HCT116 (cell line): ENCODE data around the gene DRGX. TPM values are rescaled to one million over a fixed set of nuclear protein-coding genes. Genes with fewer than 3 reads are reported as not detected.

Source experiments
- ATAC-seq: fragments of 200-7000 bp; cut with Tn5 transposase; 2 replicates; pipeline ENCODE4 v1.9.1; 2020; ENCODE audit warnings: mild to moderate bottlenecking, moderate library complexity
- BruUV-seq: library from RNA; stranded (reverse); fragments of 400-500 nt; replicated peaks from 2 replicates; lab custom pipeline; 2021; lab: Mats Ljungman, UMichigan
- CTCF ChIA-PET: fragments of 300-600 bp; sonication (Branson Sonifier 250); formaldehyde crosslinking; loops from one replicate; lab custom pipeline; 2021; ENCODE audit warnings: antibody characterized with exemption; lab: Charles Lee
- POLR2A ChIA-PET: fragments of 300-600, 350-600 bp; sonication (Branson Sonifier 250); formaldehyde crosslinking; loops from one replicate; lab custom pipeline; 2021; ENCODE audit warnings: antibody characterized with exemption; lab: Charles Lee
- RAD21 ChIA-PET, 2 experiments: fragments of 300-600 bp; sonication (Branson Sonifier 250); formaldehyde crosslinking; loops; one replicate each; lab custom pipeline; 2023; ENCODE audit warnings: low total read pairs in 2 of 2; ENCODE audit not compliant: uncharacterized antibody in 2 of 2, unreplicated experiment in 2 of 2, low non-redundant PET in 1 of 2; lab: Charles Lee
- DNase-seq: peaks from one replicate; pipeline ENCODE4 v3.0.0-alpha.2; 2010; ENCODE audit warnings: low read depth, low spot score
- H2AFZ ChIP-seq: fragments of 200-600 bp; shearing (Covaris generic), sonication (generic); 2 replicates; pipeline ENCODE4 v1.6.1; 2017; ENCODE audit warnings: low read depth, mixed run types, mixed read lengths, antibody characterized with exemption, low read length; ENCODE audit not compliant: poor library complexity, severe bottlenecking
- H3K27ac ChIP-seq: 2 replicates; pipeline ENCODE4 v1.5.1; 2012; ENCODE audit warnings: low read depth, low read length
- H3K27me3 ChIP-seq: fragments of 200-600 bp; sonication (generic); 2 replicates; pipeline ENCODE4 v1.6.1; 2016; ENCODE audit warnings: mixed run types, low read length, mixed read lengths; ENCODE audit not compliant: insufficient read depth
- H3K36me3 ChIP-seq, 2 experiments: fragments of 200-500 bp in 1 of 2; fragments of 200-600 bp in 1 of 2; sonication (Bioruptor generic) in 1 of 2; sonication (generic) in 1 of 2; 2 replicates each; pipeline versions ENCODE4 v1.5.1 to v1.6.1; 2014 to 2016; ENCODE audit warnings: low read length in 2 of 2, inconsistent platforms in 1 of 2, mixed read lengths in 1 of 2, mixed run types in 1 of 2; ENCODE audit not compliant: insufficient read depth in 2 of 2, control insufficient read depth in 1 of 2
- H3K4me1 ChIP-seq, 2 experiments: fragments of 200-600 bp in 1 of 2; sonication (generic) in 1 of 2; 2 replicates each; pipeline versions ENCODE4 v1.5.1 to v1.6.1; 2012 to 2017; ENCODE audit warnings: low read length in 2 of 2, inconsistent platforms in 1 of 2, mild to moderate bottlenecking in 1 of 2, mixed read lengths in 1 of 2, mixed run types in 1 of 2, moderate library complexity in 1 of 2; ENCODE audit not compliant: insufficient read depth in 2 of 2, control insufficient read depth in 1 of 2
- H3K4me2 ChIP-seq: fragments of 200-600 bp; sonication (generic); 2 replicates; pipeline ENCODE4 v1.6.1; 2017; ENCODE audit warnings: mixed run types, low read length, mixed read lengths
- H3K4me3 ChIP-seq, 2 experiments: fragments of 200-600 bp in 1 of 2; sonication (generic) in 1 of 2; replicated peaks in 1 of 2; 2 replicates each; pipeline ENCODE4 v1.5.1; 2011 to 2016; ENCODE audit warnings: low read length in 2 of 2, control low read depth in 1 of 2, low read depth in 1 of 2, mild to moderate bottlenecking in 1 of 2, mixed read lengths in 1 of 2, mixed run types in 1 of 2
- H3K79me2 ChIP-seq: fragments of 200-600 bp; sonication (generic); 2 replicates; pipeline ENCODE4 v1.6.1; 2017; ENCODE audit warnings: mild to moderate bottlenecking, mixed run types, low read length, moderate library complexity, mixed read lengths; ENCODE audit not compliant: insufficient read depth
- H3K9ac ChIP-seq: fragments of 200-600 bp; sonication (generic); 2 replicates; pipeline ENCODE4 v1.6.1; 2016; ENCODE audit warnings: low read length, mixed read lengths
- H3K9me2 ChIP-seq: fragments of 200-600 bp; sonication (generic), shearing (Covaris generic); 2 replicates; pipeline ENCODE4 v1.6.1; 2017; ENCODE audit warnings: mixed run types, mild to moderate bottlenecking, moderate library complexity; ENCODE audit not compliant: insufficient read depth
- H3K9me3 ChIP-seq, 2 experiments: fragments of 200-500 bp in 1 of 2; fragments of 200-600 bp in 1 of 2; sonication (Bioruptor generic) in 1 of 2; sonication (generic) in 1 of 2; 2 replicates each; pipeline ENCODE4 v1.6.1; 2014 to 2017; ENCODE audit warnings: low read length in 2 of 2, mixed read lengths in 2 of 2, inconsistent platforms in 1 of 2, low read depth in 1 of 2, mild to moderate bottlenecking in 1 of 2, mixed run types in 1 of 2, moderate library complexity in 1 of 2; ENCODE audit not compliant: control insufficient read depth in 1 of 2, insufficient read depth in 1 of 2
- H4K20me1 ChIP-seq: fragments of 200-600 bp; sonication (generic), shearing (Covaris generic); 2 replicates; pipeline ENCODE4 v1.6.1; 2017; ENCODE audit warnings: mixed run types, mild to moderate bottlenecking, moderate library complexity; ENCODE audit not compliant: insufficient read depth
- CEBPB ChIP-seq: IDR thresholded peaks from 2 replicates; pipeline ENCODE4 v1.6.1; 2012; ENCODE audit warnings: low read depth
- ELF1 ChIP-seq: IDR thresholded peaks from 2 replicates; pipeline ENCODE4 v1.6.1; 2012; ENCODE audit warnings: low read depth, borderline replicate concordance
- EZH2phosphoT487 ChIP-seq: fragments of 200-600 bp; IDR thresholded peaks from 2 replicates; pipeline ENCODE4 v1.6.1; 2018; ENCODE audit warnings: antibody characterized with exemption, borderline replicate concordance
- FOSL1 ChIP-seq: IDR thresholded peaks from 2 replicates; pipeline ENCODE4 v1.6.1; 2012; ENCODE audit warnings: low read depth
- JUND ChIP-seq: IDR thresholded peaks from 2 replicates; pipeline ENCODE4 v1.6.1; 2012
- POLR2A ChIP-seq: IDR thresholded peaks from 2 replicates; pipeline ENCODE4 v1.7.0; 2011; ENCODE audit warnings: borderline replicate concordance; ENCODE audit not compliant: insufficient read depth, insufficient read length; ENCODE audit errors: extremely low read depth
- POLR2AphosphoS5 ChIP-seq: IDR thresholded peaks from 2 replicates; pipeline ENCODE4 v1.6.1; 2011; ENCODE audit warnings: mild to moderate bottlenecking, low read depth, low read length, moderate library complexity
- RAD21 ChIP-seq: IDR thresholded peaks from 2 replicates; pipeline ENCODE4 v1.6.1; 2012; ENCODE audit warnings: low read depth, mild to moderate bottlenecking
- SIN3A ChIP-seq: IDR thresholded peaks from 2 replicates; pipeline ENCODE4 v1.6.1; 2012; ENCODE audit warnings: low read depth
- SP1 ChIP-seq: IDR thresholded peaks from 2 replicates; pipeline ENCODE4 v1.6.1; 2012; ENCODE audit warnings: low read depth
- SRF ChIP-seq: IDR thresholded peaks from 2 replicates; pipeline ENCODE4 v1.6.1; 2012; ENCODE audit warnings: low read depth
- YY1 ChIP-seq: IDR thresholded peaks from 2 replicates; pipeline ENCODE4 v1.6.1; 2011; ENCODE audit warnings: low read length, low read depth, moderate library complexity, mild to moderate bottlenecking; ENCODE audit not compliant: insufficient replicate concordance; ENCODE audit errors: extremely low read depth
- ZNF274 ChIP-seq: fragments of 200-500 bp; sonication (Bioruptor generic); IDR thresholded peaks from 2 replicates; pipeline ENCODE4 v1.6.1; 2014; ENCODE audit warnings: mild to moderate bottlenecking, low read depth, low read length, inconsistent platforms
- intact Hi-C: fragments of 100-400 bp; cut with micrococcal nuclease; formaldehyde crosslinking; loops from 2 replicates; pipeline ENCODE4 v1.10.0; 2022
- total RNA-seq: library from RNA; stranded (reverse); gene quantifications from one replicate; pipeline ENCODE4 v1.2.1, GENCODE V29; 2021; ENCODE audit not compliant: unreplicated experiment
- TF ChIP-seq, protein P1 (sequence below): IDR thresholded peaks from 2 replicates; pipeline ENCODE4 v1.6.1; 2012
- TF ChIP-seq, protein P2 (sequence below): IDR thresholded peaks from 2 replicates; pipeline ENCODE4 v1.6.1; 2012
- TF ChIP-seq, protein P3 (sequence below), 3 experiments: fragments of 200-600 bp in 1 of 3; sonication (generic) in 1 of 3; IDR thresholded peaks in 2 of 3; conservative IDR thresholded peaks in 1 of 3; 2 replicates each; pipeline ENCODE4 v1.5.1; 2012 to 2017; ENCODE audit warnings: low read depth in 2 of 3, low read length in 2 of 3, antibody characterized with exemption in 1 of 3, borderline replicate concordance in 1 of 3, control low read depth in 1 of 3, mild to moderate bottlenecking in 1 of 3, mixed read lengths in 1 of 3, mixed run types in 1 of 3, moderate library complexity in 1 of 3; ENCODE audit not compliant: insufficient read depth in 1 of 3

Gene DRGX
- total RNA-seq, 1 experiment from 2014 or later: not detected

DNA sequence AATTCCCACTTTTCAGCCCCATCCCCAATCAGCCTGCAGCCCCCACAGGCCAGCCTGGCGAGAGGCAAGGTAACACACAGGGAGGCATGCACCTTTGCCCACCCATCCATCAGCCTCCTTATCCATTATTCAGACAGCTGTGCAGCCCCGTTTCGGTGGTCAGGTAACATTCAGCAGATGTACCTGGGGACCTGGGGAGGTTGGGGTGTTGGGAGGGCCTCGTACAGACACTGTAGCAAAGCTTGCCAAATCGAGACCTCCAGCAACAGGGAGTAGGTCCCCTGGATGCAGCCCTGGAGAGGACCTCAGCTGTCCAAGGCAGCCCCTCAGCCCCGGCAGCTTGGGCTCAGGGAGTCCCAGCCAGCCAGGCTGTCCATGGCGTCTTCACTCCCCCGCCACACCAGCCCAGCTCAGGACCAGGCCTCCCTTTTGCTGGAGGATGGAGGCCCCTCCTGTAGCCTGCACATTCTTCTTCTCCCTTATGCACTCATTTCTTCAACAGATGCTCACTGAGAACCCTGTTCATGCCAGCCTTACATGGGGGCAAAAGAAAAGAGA is 8.5 kb upstream of the DRGX start:
- ChIA-PET POLR2A (no interaction called here), RAD21 (no interaction called here), CTCF (no interaction called here)
- Histone ChIP-seq H3K36me3 (no peaks in the 10 kb centered on the region), H3K27me3 (peaks cover 59% of the 10 kb centered on the region), H3K9me2 (no peaks in the 10 kb centered on the region), H2AFZ (no peak overlapping the region), H3K27ac (no peak overlapping the region), H4K20me1 (no peaks in the 10 kb centered on the region), H3K4me3 (no peak overlapping the region), H3K9ac (no peak overlapping the region), H3K9me3 (no peaks in the 10 kb centered on the region), H3K4me1 (no peaks in the 10 kb centered on the region), H3K79me2 (no peaks in the 10 kb centered on the region), H3K4me2 (no peak overlapping the region)
- TF ChIP-seq FOSL1: no peak
- TF ChIP-seq, protein P1, sequence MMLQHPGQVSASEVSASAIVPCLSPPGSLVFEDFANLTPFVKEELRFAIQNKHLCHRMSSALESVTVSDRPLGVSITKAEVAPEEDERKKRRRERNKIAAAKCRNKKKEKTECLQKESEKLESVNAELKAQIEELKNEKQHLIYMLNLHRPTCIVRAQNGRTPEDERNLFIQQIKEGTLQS: no peak
- no peak for TF ChIP-seq YY1
- no peak for TF ChIP-seq SIN3A
- TF ChIP-seq SRF: no peak
- TF ChIP-seq, protein P2, sequence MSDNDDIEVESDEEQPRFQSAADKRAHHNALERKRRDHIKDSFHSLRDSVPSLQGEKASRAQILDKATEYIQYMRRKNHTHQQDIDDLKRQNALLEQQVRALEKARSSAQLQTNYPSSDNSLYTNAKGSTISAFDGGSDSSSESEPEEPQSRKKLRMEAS: no peak
- no peak for TF ChIP-seq POLR2AphosphoS5
- TF ChIP-seq ELF1: no peak
- TF ChIP-seq CEBPB: no peak
- BruUV-seq: no TSS peak
- ATAC-seq: no peak
- intact Hi-C loops: no loop called here
- DNase-seq: no peak

DNA sequence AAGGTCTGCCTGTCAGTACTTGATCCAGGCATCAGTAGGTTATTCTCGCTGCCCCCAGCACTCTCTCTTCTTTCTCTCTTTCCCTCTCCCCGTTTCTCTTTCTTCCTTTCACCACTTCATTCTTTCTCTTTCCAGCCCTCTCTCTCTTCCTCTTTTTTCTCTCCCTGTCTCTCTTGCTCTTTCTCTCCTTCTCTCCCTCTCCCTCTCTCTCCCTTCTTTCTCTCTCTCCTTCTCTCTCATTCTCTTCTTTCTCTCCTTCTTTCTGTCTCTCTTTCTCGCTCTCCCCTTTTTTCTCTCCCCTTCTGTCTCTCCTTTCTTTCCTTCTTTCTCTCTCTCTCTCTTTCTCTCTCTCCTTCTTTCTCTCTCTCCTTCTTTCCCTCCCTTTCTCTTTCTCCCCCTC is 7.5 kb upstream of the DRGX start:
- H3K27ac ChIP-seq: no peak overlapping the region
- POLR2A ChIA-PET: no interaction called here
- no peaks in the 10 kb centered on the region for H3K9me2 ChIP-seq
- intact Hi-C loops: no loop called here
- no peak overlapping the region for H3K4me2 ChIP-seq
- no peaks in the 10 kb centered on the region for H3K36me3 ChIP-seq
- DNase-seq: no peak
- no peaks in the 10 kb centered on the region for H3K4me1 ChIP-seq
- BruUV-seq: no TSS peak
- H3K79me2 ChIP-seq: no peaks in the 10 kb centered on the region
- no peak overlapping the region for H2AFZ ChIP-seq
- RAD21 ChIA-PET: no interaction called here
- no peak for ATAC-seq
- no peak overlapping the region for H3K9ac ChIP-seq
- no peaks in the 10 kb centered on the region for H3K9me3 ChIP-seq
- H3K27me3 ChIP-seq: peaks cover 63% of the 10 kb centered on the region
- CTCF ChIA-PET: no interaction called here
- no peak overlapping the region for H3K4me3 ChIP-seq
- no peaks in the 10 kb centered on the region for H4K20me1 ChIP-seq
- TF ChIP-seq, protein P1: no peak
- TF ChIP-seq JUND (no peak), EZH2phosphoT487 (no peak), ZNF274 (no peak), RAD21 (no peak), POLR2AphosphoS5 (no peak), SP1 (no peak), ELF1 (no peak), SIN3A (no peak), CEBPB (no peak), POLR2A (no peak)
- TF ChIP-seq, protein P3, sequence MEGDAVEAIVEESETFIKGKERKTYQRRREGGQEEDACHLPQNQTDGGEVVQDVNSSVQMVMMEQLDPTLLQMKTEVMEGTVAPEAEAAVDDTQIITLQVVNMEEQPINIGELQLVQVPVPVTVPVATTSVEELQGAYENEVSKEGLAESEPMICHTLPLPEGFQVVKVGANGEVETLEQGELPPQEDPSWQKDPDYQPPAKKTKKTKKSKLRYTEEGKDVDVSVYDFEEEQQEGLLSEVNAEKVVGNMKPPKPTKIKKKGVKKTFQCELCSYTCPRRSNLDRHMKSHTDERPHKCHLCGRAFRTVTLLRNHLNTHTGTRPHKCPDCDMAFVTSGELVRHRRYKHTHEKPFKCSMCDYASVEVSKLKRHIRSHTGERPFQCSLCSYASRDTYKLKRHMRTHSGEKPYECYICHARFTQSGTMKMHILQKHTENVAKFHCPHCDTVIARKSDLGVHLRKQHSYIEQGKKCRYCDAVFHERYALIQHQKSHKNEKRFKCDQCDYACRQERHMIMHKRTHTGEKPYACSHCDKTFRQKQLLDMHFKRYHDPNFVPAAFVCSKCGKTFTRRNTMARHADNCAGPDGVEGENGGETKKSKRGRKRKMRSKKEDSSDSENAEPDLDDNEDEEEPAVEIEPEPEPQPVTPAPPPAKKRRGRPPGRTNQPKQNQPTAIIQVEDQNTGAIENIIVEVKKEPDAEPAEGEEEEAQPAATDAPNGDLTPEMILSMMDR (IDR thresholded peaks at IDR 0.05 in 2 of 3, conservative IDR thresholded peaks at IDR 0.05 in 1 of 3; ENCODE audit: borderline replicate concordance in 1 of 3, insufficient read depth in 1 of 3, low read depth in 2 of 3, low read length in 2 of 3): no peak
